ENCODE results near the gene CFAP91. TPM values are rescaled to one million over a fixed set of nuclear protein-coding genes. Genes with fewer than 3 reads are reported as not detected.
A peak's percentile ranks its signal among the peaks of the same experiment; 100 is the strongest.

The CFAP91 gene
- total RNA-seq, 4 donors from 2014 or later, result 2.1 to 21.5 (median 6.2) TPM; not detected in 1

DNA sequence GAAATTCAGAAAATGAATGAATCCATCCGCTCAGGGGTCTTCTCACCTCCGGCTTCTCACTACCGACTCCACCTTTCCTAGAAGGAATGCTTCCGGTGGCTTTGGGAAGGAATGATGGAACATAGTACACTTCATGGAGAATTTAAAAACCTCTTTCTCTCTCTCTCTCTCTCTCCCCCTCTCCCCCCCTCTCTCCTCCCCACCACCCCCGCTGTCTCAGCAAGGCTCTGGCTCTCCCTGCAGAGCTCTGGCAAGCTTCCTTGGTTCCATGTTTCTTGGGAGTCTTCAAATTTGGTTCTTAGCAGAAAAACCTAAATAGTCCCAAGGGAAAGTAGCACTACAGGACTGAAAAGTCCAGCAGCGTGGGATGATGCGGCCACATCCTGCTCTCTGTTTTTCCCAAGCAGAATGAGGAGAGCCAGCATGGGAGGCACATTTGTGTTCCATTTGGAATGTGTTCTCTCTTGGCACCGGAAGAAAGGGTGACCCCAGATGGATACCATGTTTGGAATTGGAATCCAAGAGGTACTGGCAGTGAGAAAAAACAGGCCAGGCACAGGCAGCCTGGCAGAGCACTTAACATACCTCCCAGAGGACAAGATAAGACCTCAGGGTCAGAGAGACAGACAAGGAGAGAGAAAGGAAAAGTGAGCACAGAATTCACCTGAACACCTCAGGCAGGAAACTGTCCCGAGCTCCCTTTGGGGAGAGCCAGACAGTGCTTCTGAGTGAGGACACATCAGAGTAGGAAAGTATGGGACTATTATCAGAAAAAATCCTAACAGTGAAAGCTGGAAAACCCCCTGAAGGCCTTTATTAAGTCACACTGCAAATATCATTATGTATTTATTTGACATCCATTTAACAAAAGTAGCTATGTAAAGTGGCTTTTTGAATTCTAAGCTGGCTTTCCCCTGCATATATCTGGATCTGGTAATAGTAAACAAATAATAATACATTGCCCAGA is 42.1 kb upstream of the CFAP91 start, which contains the start of gene POPDC2:
TSS of gene POPDC2 (minus strand) at position 116 of the 967 bp plus-strand sequence. CDS start 166 bp downstream, outside the sequence.
- H3K9me3 ChIP-seq, result no peaks in the 10 kb centered on the region
- H3K4me1 ChIP-seq, result no peaks in the 10 kb centered on the region
- DNase-seq, result no peak
- no peaks in the 10 kb centered on the region for H3K27me3 ChIP-seq
- no peaks in the 10 kb centered on the region for H3K36me3 ChIP-seq
- peak within 1 kb of the TSS in 2 of 4 donors; percentile 15 to 51 for H3K27ac ChIP-seq
- TF ChIP-seq, protein P1, sequence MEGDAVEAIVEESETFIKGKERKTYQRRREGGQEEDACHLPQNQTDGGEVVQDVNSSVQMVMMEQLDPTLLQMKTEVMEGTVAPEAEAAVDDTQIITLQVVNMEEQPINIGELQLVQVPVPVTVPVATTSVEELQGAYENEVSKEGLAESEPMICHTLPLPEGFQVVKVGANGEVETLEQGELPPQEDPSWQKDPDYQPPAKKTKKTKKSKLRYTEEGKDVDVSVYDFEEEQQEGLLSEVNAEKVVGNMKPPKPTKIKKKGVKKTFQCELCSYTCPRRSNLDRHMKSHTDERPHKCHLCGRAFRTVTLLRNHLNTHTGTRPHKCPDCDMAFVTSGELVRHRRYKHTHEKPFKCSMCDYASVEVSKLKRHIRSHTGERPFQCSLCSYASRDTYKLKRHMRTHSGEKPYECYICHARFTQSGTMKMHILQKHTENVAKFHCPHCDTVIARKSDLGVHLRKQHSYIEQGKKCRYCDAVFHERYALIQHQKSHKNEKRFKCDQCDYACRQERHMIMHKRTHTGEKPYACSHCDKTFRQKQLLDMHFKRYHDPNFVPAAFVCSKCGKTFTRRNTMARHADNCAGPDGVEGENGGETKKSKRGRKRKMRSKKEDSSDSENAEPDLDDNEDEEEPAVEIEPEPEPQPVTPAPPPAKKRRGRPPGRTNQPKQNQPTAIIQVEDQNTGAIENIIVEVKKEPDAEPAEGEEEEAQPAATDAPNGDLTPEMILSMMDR (IDR thresholded peaks at IDR 0.05), result no peak
- no peak for TF ChIP-seq POLR2A (IDR thresholded peaks at IDR 0.05)
- peak within 1 kb of the TSS in 1 of 4 donors; percentile 30 for H3K4me3 ChIP-seq

DNA sequence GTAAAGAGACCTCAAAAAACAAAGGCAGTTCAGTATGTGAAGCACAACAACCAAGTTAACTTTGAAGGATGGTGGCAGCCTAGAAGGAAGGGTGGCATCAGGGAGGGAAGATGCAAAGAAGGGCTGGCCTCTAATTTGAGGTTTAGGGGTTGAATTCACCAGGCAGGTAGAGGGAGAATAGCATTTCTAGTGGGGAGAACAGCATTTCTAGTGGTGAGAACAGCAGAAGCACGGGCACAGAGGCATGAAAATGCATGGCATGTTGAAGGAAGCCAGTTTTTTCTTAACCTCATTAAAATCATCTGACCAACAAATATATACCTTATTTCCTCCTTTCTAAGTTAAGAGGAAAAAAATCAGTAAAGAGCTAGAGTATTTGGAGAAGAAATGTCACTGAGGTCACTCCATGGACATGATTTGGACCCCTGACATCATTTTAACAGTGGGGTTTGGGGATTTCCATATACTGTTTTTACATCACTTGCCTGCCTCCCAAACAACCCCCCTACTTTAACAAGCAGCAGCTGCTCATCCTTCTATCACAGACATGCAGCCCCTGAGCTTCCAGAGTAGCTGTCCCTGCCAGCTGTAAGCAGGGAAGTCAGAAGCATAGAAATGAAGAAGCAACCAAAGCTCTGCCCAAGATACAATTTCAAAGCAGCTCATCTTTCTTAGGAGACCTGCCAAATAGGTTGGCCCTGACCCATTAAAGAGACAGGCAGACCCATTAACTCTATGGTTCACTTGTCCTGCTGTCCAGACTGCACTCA is 40.0 kb upstream of the CFAP91 start:
- no peaks in the 10 kb centered on the region for H3K9me3 ChIP-seq
- H3K27ac ChIP-seq, result peak overlapping the region in 2 of 4 donors; percentile 10 to 32
- H3K36me3 ChIP-seq, result peaks cover 0 to under 1% (median 0%) of the 10 kb centered on the region in 3 donors
- H3K4me1 ChIP-seq, result no peaks in the 10 kb centered on the region
- H3K4me3 ChIP-seq, result no peak overlapping the region
- TF ChIP-seq, protein P1 (IDR thresholded peaks at IDR 0.05), result no peak
- no peak for TF ChIP-seq POLR2A (IDR thresholded peaks at IDR 0.05)
- no peak for DNase-seq
- H3K27me3 ChIP-seq, result no peaks in the 10 kb centered on the region

DNA sequence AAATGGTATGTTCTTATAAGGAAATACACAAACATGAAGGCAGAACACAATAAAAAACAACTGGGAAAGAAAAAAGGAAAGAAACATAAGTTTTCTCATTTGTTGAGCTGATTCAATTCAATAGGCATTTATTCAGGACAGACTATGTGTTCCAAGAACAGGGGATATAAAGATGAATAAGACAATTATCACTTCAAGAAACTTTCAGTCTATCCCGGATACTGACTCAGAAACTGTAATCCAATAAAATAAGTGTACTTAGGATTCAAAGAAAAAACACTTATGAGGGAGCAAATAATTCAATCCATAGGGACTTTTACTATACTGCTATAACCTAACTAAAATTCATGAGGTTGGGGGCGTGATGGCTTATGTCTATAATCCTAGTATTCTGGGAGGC is 38.9 kb upstream of the CFAP91 start:
- no peaks in the 10 kb centered on the region for H3K9me3 ChIP-seq
- H3K36me3 ChIP-seq, result peaks cover 0 to 12% (median 0%) of the 10 kb centered on the region in 3 donors
- DNase-seq, result no peak
- H3K4me1 ChIP-seq, result no peaks in the 10 kb centered on the region
- peak overlapping the region in 1 of 4 donors; percentile 32 for H3K27ac ChIP-seq
- H3K4me3 ChIP-seq, result no peak overlapping the region
- no peaks in the 10 kb centered on the region for H3K27me3 ChIP-seq
- TF ChIP-seq, protein P1 (IDR thresholded peaks at IDR 0.05), result no peak
- TF ChIP-seq POLR2A (IDR thresholded peaks at IDR 0.05), result no peak

- DNase-seq, result no peak
- Histone ChIP-seq H3K9me3 (no peaks in the 10 kb centered on the region), H3K36me3 (peaks cover 0 to 17% (median 0%) of the 10 kb centered on the region in 3 donors), H3K27me3 (no peaks in the 10 kb centered on the region), H3K4me3 (no peak overlapping the region), H3K27ac (peak overlapping the region in 1 of 4 donors; percentile 32), H3K4me1 (no peaks in the 10 kb centered on the region)
- TF ChIP-seq, protein P1 (IDR thresholded peaks at IDR 0.05), result no peak
- TF ChIP-seq POLR2A (IDR thresholded peaks at IDR 0.05), result no peak
Observed at GRCh38 chr3:119664370-119664769, 38.5 kb upstream of the CFAP91 start.

GRCh38 chr3:119664850-119665379 is 37.9 kb upstream of the CFAP91 start:
- Histone ChIP-seq H3K4me3 (no peak overlapping the region), H3K4me1 (no peaks in the 10 kb centered on the region), H3K27me3 (no peaks in the 10 kb centered on the region), H3K9me3 (no peaks in the 10 kb centered on the region), H3K27ac (peak overlapping the region in 1 of 4 donors; percentile 32), H3K36me3 (peaks cover 0 to 19% (median 0%) of the 10 kb centered on the region in 3 donors)
- DNase-seq, result no peak
- no peak for TF ChIP-seq POLR2A (IDR thresholded peaks at IDR 0.05)
- TF ChIP-seq, protein P1 (IDR thresholded peaks at IDR 0.05), result no peak
